ENCODE measurements around the gene ATP1B4.

ATP1B4 gene

DNA sequence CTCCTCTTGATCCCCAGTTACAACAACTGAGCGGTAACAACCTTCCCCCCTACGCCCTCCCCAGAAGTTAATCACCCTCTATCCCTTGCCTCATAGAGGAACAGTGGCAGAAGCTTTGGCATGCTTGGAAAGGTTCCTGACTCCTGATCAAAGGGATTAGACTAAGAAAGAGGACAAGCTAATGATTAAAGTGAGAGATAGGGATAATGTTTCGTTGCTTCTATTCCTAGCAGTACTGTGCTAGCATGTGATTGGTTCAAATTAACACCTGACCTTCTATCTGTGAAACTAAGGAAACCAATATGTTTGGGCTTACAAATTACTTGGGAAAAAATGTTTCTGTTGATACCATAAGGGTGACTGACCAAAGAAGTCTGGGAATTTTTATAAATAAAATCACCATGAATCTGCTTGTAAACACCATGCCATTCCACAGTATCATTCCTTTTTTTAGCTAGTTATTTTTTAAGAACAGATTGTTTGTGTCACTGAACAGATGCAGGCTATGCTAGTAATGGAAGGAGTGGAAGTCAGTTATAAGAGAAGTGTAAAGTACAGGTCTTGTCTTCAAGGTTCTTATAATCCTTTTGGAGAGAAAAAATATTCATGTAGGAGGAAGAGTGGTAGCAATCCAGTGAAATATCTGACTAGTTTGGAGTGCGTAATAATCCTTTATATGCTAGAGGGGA lies 11.3 kb upstream of the ATP1B4 start:
- Histone ChIP-seq H2AK5ac (ENCODE audit: low read length, severe bottlenecking) (no peak overlapping the region), H3K4me2 (ENCODE audit: low read length, poor library complexity, severe bottlenecking) (no peak overlapping the region), H3K23ac (ENCODE audit: low read length in 2 of 2) (no peak overlapping the region), H3K18ac (ENCODE audit: low read depth in 1 of 2, low read length in 2 of 2) (no peak overlapping the region), H4K8ac (ENCODE audit: low read length) (no peak overlapping the region), H3K27ac (ENCODE audit: low read length, poor library complexity, severe bottlenecking) (no peak overlapping the region), H3K4me1 (ENCODE audit: control insufficient read depth, insufficient read depth, low read depth, low read length) (no peaks in the 10 kb centered on the region), H3K4ac (ENCODE audit: low read depth in 1 of 2, low read length in 2 of 2) (no peak overlapping the region), H2BK5ac (ENCODE audit: low read depth, low read length, poor library complexity, severe bottlenecking) (no peak overlapping the region), H3K4me3 (ENCODE audit: insufficient read depth in 1 of 2, low read depth in 1 of 2, low read length in 2 of 2) (no peak overlapping the region), H3K9ac (ENCODE audit: low read length) (no peak overlapping the region), H2BK12ac (ENCODE audit: low read length in 2 of 2) (no peak overlapping the region), H3K14ac (ENCODE audit: low read length in 2 of 2) (no peak overlapping the region), H3K27me3 (ENCODE audit: control insufficient read depth in 1 of 2, insufficient read depth in 1 of 2, low read length in 2 of 2) (peaks cover 0 to 17% of the 10 kb centered on the region in 2 experiments), H2BK120ac (ENCODE audit: low read depth, low read length) (no peak overlapping the region), H3K79me1 (replicated peaks; ENCODE audit: low read length, poor library complexity, severe bottlenecking) (no peaks in the 10 kb centered on the region), H2AFZ (ENCODE audit: low read depth, low read length) (no peak overlapping the region), H4K91ac (ENCODE audit: low read length) (no peak overlapping the region), H3K36me3 (ENCODE audit: control insufficient read depth in 1 of 2, insufficient read depth in 2 of 2, low read depth in 1 of 2, low read length in 2 of 2) (no peaks in the 10 kb centered on the region), H2BK15ac (ENCODE audit: low read depth, poor library complexity, severe bottlenecking) (no peak overlapping the region), H3K9me3 (ENCODE audit: control insufficient read depth, low read length) (no peaks in the 10 kb centered on the region)
- 98% methylated on average over 3 of the region's 4 CpGs for WGBS
- DNase-seq: no peak

DNA sequence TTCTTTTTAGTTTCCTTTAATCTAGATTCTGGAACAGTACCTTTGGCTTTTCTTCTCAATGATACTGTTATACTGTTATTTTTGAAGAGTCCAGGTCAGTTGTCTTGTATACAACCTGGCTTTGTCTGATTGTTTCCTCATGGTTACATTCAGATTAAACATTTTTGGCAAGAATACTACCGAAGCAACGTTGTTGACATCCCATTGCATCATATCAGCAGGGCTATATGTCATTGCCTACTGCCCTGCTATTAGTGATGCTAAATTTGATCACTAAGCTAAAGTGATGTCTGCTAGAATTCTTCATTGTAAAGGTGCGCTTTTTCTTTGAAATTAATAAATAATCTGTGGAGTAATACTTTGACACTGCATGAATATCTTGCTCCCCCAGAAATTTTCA lies 5.8 kb upstream of the ATP1B4 start:
- H3K23ac ChIP-seq (ENCODE audit: low read length in 2 of 2): no peak overlapping the region
- H3K4me1 ChIP-seq (ENCODE audit: control insufficient read depth, insufficient read depth, low read depth, low read length): no peaks in the 10 kb centered on the region
- no peak overlapping the region for H3K27ac ChIP-seq (ENCODE audit: low read length, poor library complexity, severe bottlenecking)
- H3K4me2 ChIP-seq (ENCODE audit: low read length, poor library complexity, severe bottlenecking): no peak overlapping the region
- no CpG with 5 or more reads among the region's 3 CpGs for WGBS
- no peaks in the 10 kb centered on the region for H3K79me1 ChIP-seq (replicated peaks; ENCODE audit: low read length, poor library complexity, severe bottlenecking)
- H3K4me3 ChIP-seq (ENCODE audit: insufficient read depth in 1 of 2, low read depth in 1 of 2, low read length in 2 of 2): no peak overlapping the region
- no peak overlapping the region for H4K91ac ChIP-seq (ENCODE audit: low read length)
- H3K4ac ChIP-seq (ENCODE audit: low read depth in 1 of 2, low read length in 2 of 2): no peak overlapping the region
- no peak overlapping the region for H3K9ac ChIP-seq (ENCODE audit: low read length)
- no peak overlapping the region for H2BK120ac ChIP-seq (ENCODE audit: low read depth, low read length)
- DNase-seq: no peak
- no peak overlapping the region for H2BK15ac ChIP-seq (ENCODE audit: low read depth, poor library complexity, severe bottlenecking)
- no peaks in the 10 kb centered on the region for H3K36me3 ChIP-seq (ENCODE audit: control insufficient read depth in 1 of 2, insufficient read depth in 2 of 2, low read depth in 1 of 2, low read length in 2 of 2)
- H3K18ac ChIP-seq (ENCODE audit: low read depth in 1 of 2, low read length in 2 of 2): no peak overlapping the region
- no peak overlapping the region for H2AFZ ChIP-seq (ENCODE audit: low read depth, low read length)
- H3K14ac ChIP-seq (ENCODE audit: low read length in 2 of 2): no peak overlapping the region
- no peak overlapping the region for H2BK12ac ChIP-seq (ENCODE audit: low read length in 2 of 2)
- no peak overlapping the region for H2AK5ac ChIP-seq (ENCODE audit: low read length, severe bottlenecking)
- H2BK5ac ChIP-seq (ENCODE audit: low read depth, low read length, poor library complexity, severe bottlenecking): no peak overlapping the region
- peaks cover 0 to 25% of the 10 kb centered on the region in 2 experiments for H3K27me3 ChIP-seq (ENCODE audit: control insufficient read depth in 1 of 2, insufficient read depth in 1 of 2, low read length in 2 of 2)
- H4K8ac ChIP-seq (ENCODE audit: low read length): no peak overlapping the region
- no peaks in the 10 kb centered on the region for H3K9me3 ChIP-seq (ENCODE audit: control insufficient read depth, low read length)

DNA sequence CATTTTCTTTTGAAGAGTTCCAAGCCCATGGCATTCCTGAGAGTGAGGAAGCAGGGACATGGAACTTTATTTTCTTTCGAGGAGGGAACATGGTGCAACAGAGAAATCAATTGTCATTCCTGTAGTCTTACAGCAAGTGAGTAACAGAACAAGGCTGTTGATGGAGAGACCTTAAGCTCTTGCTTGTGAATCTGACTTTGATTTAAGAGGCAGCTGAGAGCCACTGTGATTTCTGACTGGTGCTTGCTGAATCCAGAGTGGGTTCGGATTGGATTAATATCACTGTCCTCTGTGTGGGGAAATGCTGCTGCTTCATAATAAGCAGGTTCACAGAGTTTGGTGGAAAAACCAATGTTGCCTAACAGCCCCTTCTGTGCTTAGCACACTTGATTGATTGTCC lies 4.7 kb upstream of the ATP1B4 start:
- no peak for DNase-seq
- Histone ChIP-seq H2AK5ac (ENCODE audit: low read length, severe bottlenecking) (no peak overlapping the region), H2BK15ac (ENCODE audit: low read depth, poor library complexity, severe bottlenecking) (no peak overlapping the region), H3K27ac (ENCODE audit: low read length, poor library complexity, severe bottlenecking) (no peak overlapping the region), H3K4me2 (ENCODE audit: low read length, poor library complexity, severe bottlenecking) (no peak overlapping the region), H4K8ac (ENCODE audit: low read length) (no peak overlapping the region), H3K4me1 (ENCODE audit: control insufficient read depth, insufficient read depth, low read depth, low read length) (no peaks in the 10 kb centered on the region), H3K18ac (ENCODE audit: low read depth in 1 of 2, low read length in 2 of 2) (no peak overlapping the region), H3K4me3 (ENCODE audit: insufficient read depth in 1 of 2, low read depth in 1 of 2, low read length in 2 of 2) (no peak overlapping the region), H2BK12ac (ENCODE audit: low read length in 2 of 2) (no peak overlapping the region), H2BK120ac (ENCODE audit: low read depth, low read length) (no peak overlapping the region), H3K27me3 (ENCODE audit: control insufficient read depth in 1 of 2, insufficient read depth in 1 of 2, low read length in 2 of 2) (peaks cover 0 to 31% of the 10 kb centered on the region in 2 experiments), H4K91ac (ENCODE audit: low read length) (no peak overlapping the region), H3K9ac (ENCODE audit: low read length) (no peak overlapping the region), H3K23ac (ENCODE audit: low read length in 2 of 2) (no peak overlapping the region), H3K9me3 (ENCODE audit: control insufficient read depth, low read length) (no peaks in the 10 kb centered on the region), H3K36me3 (ENCODE audit: control insufficient read depth in 1 of 2, insufficient read depth in 2 of 2, low read depth in 1 of 2, low read length in 2 of 2) (no peaks in the 10 kb centered on the region), H2AFZ (ENCODE audit: low read depth, low read length) (no peak overlapping the region), H3K14ac (ENCODE audit: low read length in 2 of 2) (no peak overlapping the region), H2BK5ac (ENCODE audit: low read depth, low read length, poor library complexity, severe bottlenecking) (no peak overlapping the region), H3K79me1 (replicated peaks; ENCODE audit: low read length, poor library complexity, severe bottlenecking) (no peaks in the 10 kb centered on the region), H3K4ac (ENCODE audit: low read depth in 1 of 2, low read length in 2 of 2) (no peak overlapping the region)
- WGBS: 76% methylated on average over 2 of the region's 2 CpGs

DNA sequence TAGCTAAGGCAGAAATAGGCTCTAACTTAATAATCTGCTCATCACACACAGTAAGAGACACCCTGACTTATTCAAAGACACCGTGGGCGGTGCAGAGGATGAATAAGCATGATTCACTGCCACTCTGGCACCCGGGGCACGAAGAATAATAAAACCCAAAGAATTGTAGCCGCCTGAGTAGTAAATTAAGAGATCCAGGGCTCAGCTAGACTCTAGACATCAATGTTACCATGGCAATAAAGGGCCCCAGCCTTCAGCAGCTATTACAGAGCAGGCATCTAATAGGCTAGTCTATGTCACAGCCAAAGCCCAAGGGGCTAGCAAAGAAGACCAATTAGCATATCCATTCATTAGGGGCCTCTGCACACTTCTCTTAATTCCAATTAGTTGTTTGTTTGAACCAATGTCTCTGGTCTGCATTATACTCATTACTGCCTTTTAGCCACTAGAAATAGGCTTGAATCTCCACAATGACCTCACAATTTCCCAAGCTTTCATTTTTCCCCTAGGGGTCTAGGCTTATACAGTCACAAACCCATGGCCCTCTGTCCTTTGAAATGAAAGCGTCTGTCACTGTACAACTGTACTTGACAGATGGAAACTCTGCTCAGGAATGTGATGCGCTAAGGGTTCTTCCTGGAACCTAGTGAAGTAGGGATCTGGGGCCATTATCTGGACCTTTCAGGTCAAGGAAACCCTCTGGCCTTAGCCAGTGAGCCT lies 3.0 kb upstream of the ATP1B4 start:
- H4K8ac ChIP-seq (ENCODE audit: low read length): no peak overlapping the region
- H2BK15ac ChIP-seq (ENCODE audit: low read depth, poor library complexity, severe bottlenecking): no peak overlapping the region
- no peak overlapping the region for H4K91ac ChIP-seq (ENCODE audit: low read length)
- H3K9me3 ChIP-seq (ENCODE audit: control insufficient read depth, low read length): no peaks in the 10 kb centered on the region
- no peak overlapping the region for H3K4me2 ChIP-seq (ENCODE audit: low read length, poor library complexity, severe bottlenecking)
- H3K27me3 ChIP-seq (ENCODE audit: control insufficient read depth in 1 of 2, insufficient read depth in 1 of 2, low read length in 2 of 2): peaks cover 0 to 28% of the 10 kb centered on the region in 2 experiments
- H2AK5ac ChIP-seq (ENCODE audit: low read length, severe bottlenecking): no peak overlapping the region
- H2AFZ ChIP-seq (ENCODE audit: low read depth, low read length): no peak overlapping the region
- no peak overlapping the region for H2BK120ac ChIP-seq (ENCODE audit: low read depth, low read length)
- no peak overlapping the region for H3K23ac ChIP-seq (ENCODE audit: low read length in 2 of 2)
- no peaks in the 10 kb centered on the region for H3K4me1 ChIP-seq (ENCODE audit: control insufficient read depth, insufficient read depth, low read depth, low read length)
- H3K79me1 ChIP-seq (replicated peaks; ENCODE audit: low read length, poor library complexity, severe bottlenecking): no peaks in the 10 kb centered on the region
- H2BK5ac ChIP-seq (ENCODE audit: low read depth, low read length, poor library complexity, severe bottlenecking): no peak overlapping the region
- H3K4ac ChIP-seq (ENCODE audit: low read depth in 1 of 2, low read length in 2 of 2): no peak overlapping the region
- no peak overlapping the region for H3K27ac ChIP-seq (ENCODE audit: low read length, poor library complexity, severe bottlenecking)
- no peak overlapping the region for H3K4me3 ChIP-seq (ENCODE audit: insufficient read depth in 1 of 2, low read depth in 1 of 2, low read length in 2 of 2)
- no peak for DNase-seq
- no peak overlapping the region for H3K18ac ChIP-seq (ENCODE audit: low read depth in 1 of 2, low read length in 2 of 2)
- H3K9ac ChIP-seq (ENCODE audit: low read length): no peak overlapping the region
- 78% methylated on average over 7 of the region's 7 CpGs for WGBS
- no peak overlapping the region for H3K14ac ChIP-seq (ENCODE audit: low read length in 2 of 2)
- H2BK12ac ChIP-seq (ENCODE audit: low read length in 2 of 2): no peak overlapping the region
- no peaks in the 10 kb centered on the region for H3K36me3 ChIP-seq (ENCODE audit: control insufficient read depth in 1 of 2, insufficient read depth in 2 of 2, low read depth in 1 of 2, low read length in 2 of 2)

Data from mesenchymal stem cell (in vitro differentiated cells and primary cell).